ENCODE measurements around the gene SLC6A16.
"Not testable (repeated sequence)": the region's sequence is repeated elsewhere in the genome, so short reads cannot be mapped to it uniquely, and the experiment has no call there.

The SLC6A16 gene

GRCh38 chr19:49333418-49333805, 8.4 kb upstream of the SLC6A16 start:
- DNase-seq (ENCODE audit: low read depth) = no peak
- H3K4me3 ChIP-seq (ENCODE audit: low read depth, low read length) = no peak overlapping the region

- not testable (repeated sequence) for H3K4me3 ChIP-seq (ENCODE audit: low read depth, low read length); DNase-seq (ENCODE audit: low read depth)
These were observed 7.9 kb upstream of the SLC6A16 start for GRCh38 chr19:49332691-49333417.

GRCh38 chr19:49331616-49332055, 6.6 kb upstream of the SLC6A16 start:
- DNase-seq (ENCODE audit: low read depth) = no peak
- no peak overlapping the region for H3K4me3 ChIP-seq (ENCODE audit: low read depth, low read length)

DNA sequence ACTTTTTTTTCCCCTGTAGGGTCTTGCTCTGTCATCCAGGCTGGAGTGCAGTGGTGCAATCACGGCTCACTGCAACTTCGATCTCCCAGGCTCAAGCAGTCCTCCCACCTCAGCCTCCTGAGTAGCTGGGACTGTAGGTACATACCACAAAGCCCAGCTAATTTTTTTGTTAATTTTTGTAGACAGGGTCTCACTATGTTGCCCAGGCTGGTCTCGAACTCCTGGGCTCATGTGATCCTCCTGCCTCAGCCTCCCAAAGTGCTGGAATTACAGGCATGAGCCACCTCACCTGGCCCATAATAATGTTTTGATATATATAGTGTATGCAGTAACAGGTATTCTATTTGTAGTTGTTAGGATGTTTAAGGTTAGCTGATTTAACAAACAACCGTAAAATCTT, 6.2 kb upstream of the SLC6A16 start:
- not testable (repeated sequence) for DNase-seq (ENCODE audit: low read depth); H3K4me3 ChIP-seq (ENCODE audit: low read depth, low read length)

DNA sequence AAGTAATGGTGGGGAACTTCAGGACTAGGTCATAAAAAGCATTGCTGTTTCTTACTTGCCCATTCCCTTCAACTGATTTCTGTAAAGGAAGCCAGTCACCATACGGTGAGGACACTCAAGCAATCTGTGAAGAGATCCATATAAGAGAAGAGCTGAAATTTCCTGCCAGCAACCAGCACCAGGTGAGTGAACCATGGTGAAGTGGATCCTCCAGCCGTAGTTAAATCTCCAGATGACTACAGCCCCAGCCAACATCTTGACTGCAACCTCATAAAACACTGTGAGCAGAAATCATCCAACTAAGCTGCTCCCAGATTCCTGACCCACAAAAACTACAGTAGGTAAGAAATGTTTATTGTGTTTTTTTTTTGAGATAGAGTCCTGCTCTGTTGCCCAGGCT, 3.8 kb upstream of the SLC6A16 start:
- H3K4me3 ChIP-seq (ENCODE audit: low read depth, low read length) = no peak overlapping the region
- DNase-seq (ENCODE audit: low read depth) = no peak

- no peak overlapping the region for H3K4me3 ChIP-seq (ENCODE audit: low read depth, low read length)
- no peak for DNase-seq (ENCODE audit: low read depth)
These were observed 3.0 kb upstream of the SLC6A16 start for GRCh38 chr19:49327878-49328544.

- no peak for DNase-seq (ENCODE audit: low read depth)
- no peak overlapping the region for H3K4me3 ChIP-seq (ENCODE audit: low read depth, low read length)
These were observed 1.2 kb upstream of the SLC6A16 start for GRCh38 chr19:49326165-49326704.

GRCh38 chr19:49325756-49326155, 765 bp upstream of the SLC6A16 start:
- not testable (repeated sequence) for H3K4me3 ChIP-seq (ENCODE audit: low read depth, low read length); DNase-seq (ENCODE audit: low read depth)

GRCh38 chr19:49318296-49318695, 6.7 kb downstream of the SLC6A16 start:
- no peak for DNase-seq (ENCODE audit: low read depth)
- H3K4me3 ChIP-seq (ENCODE audit: low read depth, low read length) = no peak overlapping the region

GRCh38 chr19:49316284-49316683, 8.7 kb downstream of the SLC6A16 start:
- H3K4me3 ChIP-seq (ENCODE audit: low read depth, low read length) = no peak overlapping the region
- no peak for DNase-seq (ENCODE audit: low read depth)

GRCh38 chr19:49315111-49315510, 9.9 kb downstream of the SLC6A16 start:
- DNase-seq (ENCODE audit: low read depth) = no peak
- no peak overlapping the region for H3K4me3 ChIP-seq (ENCODE audit: low read depth, low read length)

- no peak for DNase-seq (ENCODE audit: low read depth)
- no peak overlapping the region for H3K4me3 ChIP-seq (ENCODE audit: low read depth, low read length)
These were observed 15.9 kb downstream of the SLC6A16 start for GRCh38 chr19:49309087-49309486.

DNA sequence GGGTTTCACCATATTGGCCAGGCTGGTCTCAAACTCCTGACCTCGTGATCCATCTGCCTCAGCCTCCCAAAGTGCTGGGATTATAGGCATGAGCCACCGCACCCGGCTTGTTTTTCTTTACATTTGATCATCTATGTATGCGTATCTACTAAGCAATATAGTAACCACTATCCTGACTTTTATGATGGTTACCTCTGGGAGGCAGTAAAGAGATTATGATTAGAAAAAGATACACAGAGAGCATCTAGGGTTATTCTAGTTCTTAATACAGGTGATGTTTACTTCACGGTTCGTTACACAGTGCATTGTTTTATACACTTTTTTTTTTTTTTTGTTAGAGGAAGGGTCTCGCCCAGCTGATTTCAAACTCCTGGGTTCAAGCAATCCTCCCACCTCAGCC, 18.3 kb downstream of the SLC6A16 start:
- not testable (repeated sequence) for DNase-seq (ENCODE audit: low read depth)

DNA sequence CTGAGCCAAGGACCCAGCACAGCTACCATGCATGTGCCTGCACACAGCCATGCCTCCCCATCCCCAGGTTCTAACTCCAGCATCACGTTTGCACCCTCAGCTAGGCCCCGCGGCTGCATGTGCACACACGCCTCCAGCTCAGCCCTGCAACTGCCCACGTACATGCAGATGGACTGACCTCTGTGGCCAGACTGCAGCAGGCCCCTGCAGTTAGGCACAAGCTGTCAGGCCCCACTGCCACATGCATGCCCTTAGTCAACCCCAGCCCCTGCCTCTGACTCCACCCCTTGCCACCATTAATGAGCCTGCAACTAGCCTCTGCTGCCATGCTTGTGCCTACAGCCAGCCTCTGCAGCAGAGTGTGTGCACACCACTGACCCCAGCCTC, 23.1 kb downstream of the SLC6A16 start:
- H3K4me3 ChIP-seq (ENCODE audit: low read depth, low read length) = no peak overlapping the region
- no peak for DNase-seq (ENCODE audit: low read depth)

More for the DNA sequence above, 18.3 kb downstream of the SLC6A16 start:
- not testable (repeated sequence) for H3K4me3 ChIP-seq (ENCODE audit: low read depth, low read length)

GRCh38 chr19:49301165-49301865, 23.7 kb downstream of the SLC6A16 start:
- peak overlapping the region; percentile 5 for H3K4me3 ChIP-seq (ENCODE audit: low read depth, low read length)

DNA sequence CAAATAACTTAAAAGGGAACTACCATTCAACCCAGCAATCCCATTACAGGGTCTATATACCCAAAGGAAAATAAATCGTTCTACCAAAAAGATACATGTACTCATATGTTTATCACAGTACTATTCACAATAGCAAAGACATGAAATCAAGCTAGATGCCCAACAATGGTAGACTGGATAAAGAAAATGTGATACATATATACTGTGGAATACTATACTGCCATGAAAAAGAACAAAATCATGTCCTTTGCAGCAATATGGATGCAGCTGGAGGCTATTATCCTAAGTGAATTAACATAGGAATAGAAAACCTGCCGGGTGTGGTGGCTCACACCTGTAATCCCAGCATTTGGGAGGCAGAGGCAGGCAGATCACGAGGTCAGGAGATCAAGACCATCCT, 26.3 kb downstream of the SLC6A16 start:
- DNase-seq (ENCODE audit: low read depth); H3K4me3 ChIP-seq (ENCODE audit: low read depth, low read length): not testable (repeated sequence)

More at GRCh38 chr19:49301165-49301865, 23.7 kb downstream of the SLC6A16 start:
- no peak for DNase-seq (ENCODE audit: low read depth)

- DNase-seq (ENCODE audit: low read depth) = no peak
These were observed 27.6 kb downstream of the SLC6A16 start for GRCh38 chr19:49297403-49297802.

GRCh38 chr19:49295208-49295880, 29.6 kb downstream of the SLC6A16 start:
- no peak overlapping the region for H3K4me3 ChIP-seq (ENCODE audit: low read depth, low read length)
- DNase-seq (ENCODE audit: low read depth) = no peak

More at GRCh38 chr19:49297403-49297802, 27.6 kb downstream of the SLC6A16 start:
- no peak overlapping the region for H3K4me3 ChIP-seq (ENCODE audit: low read depth, low read length)

- no peak for DNase-seq (ENCODE audit: low read depth)
- no peak overlapping the region for H3K4me3 ChIP-seq (ENCODE audit: low read depth, low read length)
These were observed 30.6 kb downstream of the SLC6A16 start for GRCh38 chr19:49294401-49294800.

- H3K4me3 ChIP-seq (ENCODE audit: low read depth, low read length) = no peak overlapping the region
- no peak for DNase-seq (ENCODE audit: low read depth)
These were observed 34.5 kb downstream of the SLC6A16 start for GRCh38 chr19:49290517-49290916.
